Neural progenitor cell (in vitro differentiated cells): ENCODE results near the gene CENPC. TPM values are rescaled to one million over a fixed set of nuclear protein-coding genes. Genes with fewer than 3 reads are reported as not detected.
A peak's percentile ranks its signal among the peaks of the same experiment; 100 is the strongest.

Experiments
- DNase-seq: peaks from one replicate; pipeline ENCODE4 v3.0.0-alpha.2; 2016; ENCODE audit warnings: low spot score
- H2AFZ ChIP-seq: fragments of 200-600 bp; sonication (generic); replicated peaks from 2 replicates; pipeline ENCODE4 v1.6.1; 2016; ENCODE audit warnings: antibody characterized with exemption
- H3F3A ChIP-seq: fragments of 200-600 bp; sonication (generic); 2 replicates; pipeline ENCODE4 v1.6.1; 2016; ENCODE audit warnings: antibody characterized with exemption, low read depth
- H3K27ac ChIP-seq: fragments of 200-600 bp; sonication (generic); 2 replicates; pipeline ENCODE4 v1.5.1; 2016; ENCODE audit warnings: mild to moderate bottlenecking
- H3K27me3 ChIP-seq: fragments of 200-600 bp; sonication (generic); 2 replicates; pipeline ENCODE4 v1.6.1; 2016; ENCODE audit warnings: mild to moderate bottlenecking, moderate library complexity
- H3K36me3 ChIP-seq: fragments of 200-600 bp; sonication (generic); 2 replicates; pipeline ENCODE4 v1.5.1; 2016
- H3K4me1 ChIP-seq: fragments of 200-600 bp; sonication (generic); 2 replicates; pipeline ENCODE4 v1.6.1; 2016; ENCODE audit warnings: mixed run types
- H3K4me2 ChIP-seq: fragments of 200-600 bp; sonication (generic); 2 replicates; pipeline ENCODE4 v1.6.1; 2016
- H3K4me3 ChIP-seq: fragments of 200-600 bp; sonication (generic); 2 replicates; pipeline ENCODE4 v1.5.1; 2016
- H3K79me2 ChIP-seq: fragments of 200-600 bp; sonication (generic); 2 replicates; pipeline ENCODE4 v1.6.1; 2016; ENCODE audit warnings: low read depth
- H3K9ac ChIP-seq: fragments of 200-600 bp; sonication (generic); 2 replicates; pipeline ENCODE4 v1.6.1; 2016
- H3K9me3 ChIP-seq: fragments of 200-600 bp; sonication (generic); 2 replicates; pipeline ENCODE4 v1.5.1; 2016; ENCODE audit warnings: low read depth
- H4K20me1 ChIP-seq: fragments of 200-600 bp; sonication (generic); 2 replicates; pipeline ENCODE4 v1.6.1; 2016; ENCODE audit warnings: low read depth
- H3K27ac Mint-ChIP-seq: 3 replicates; pipeline ENCODE4 v1.8.0; 2021; ENCODE audit warnings: mixed read lengths
- H3K27me3 Mint-ChIP-seq: 2 replicates; pipeline ENCODE4 v1.8.0; 2022; ENCODE audit warnings: low read depth, mild to moderate bottlenecking, inconsistent platforms, moderate library complexity, mixed read lengths; ENCODE audit not compliant: insufficient read depth
- H3K36me3 Mint-ChIP-seq: 3 replicates; pipeline ENCODE4 v1.8.0; 2021; ENCODE audit warnings: mixed read lengths
- H3K4me1 Mint-ChIP-seq: 3 replicates; pipeline ENCODE4 v1.8.0; 2021; ENCODE audit warnings: mixed read lengths
- H3K4me3 Mint-ChIP-seq: 3 replicates; pipeline ENCODE4 v1.8.0; 2021; ENCODE audit warnings: mild to moderate bottlenecking, moderate library complexity, mixed read lengths
- H3K9me3 Mint-ChIP-seq: 3 replicates; pipeline ENCODE4 v1.8.0; 2020; ENCODE audit warnings: mixed read lengths
- EZH2 ChIP-seq: fragments of 200-600 bp; sonication (generic); IDR thresholded peaks from 2 replicates; pipeline ENCODE4 v1.6.1; 2017; ENCODE audit warnings: antibody characterized with exemption, mild to moderate bottlenecking, moderate library complexity
- EZH2phosphoT487 ChIP-seq: fragments of 200-600 bp; sonication (generic); IDR thresholded peaks from 2 replicates; pipeline ENCODE4 v1.6.1; 2017; ENCODE audit warnings: antibody characterized with exemption
- total RNA-seq: library from RNA; depleted of rRNA; stranded (reverse); fragments of >200 nt; gene quantifications from 2 replicates; pipeline ENCODE4 v1.2.3, GENCODE V29; 2015; ENCODE audit warnings: low replicate concordance
- TF ChIP-seq, protein P1 (sequence below): fragments of 200-600 bp; sonication (generic); IDR thresholded peaks from 2 replicates; pipeline ENCODE4 v1.5.1; 2017; ENCODE audit warnings: antibody characterized with exemption, mild to moderate bottlenecking

Gene CENPC, protein sequence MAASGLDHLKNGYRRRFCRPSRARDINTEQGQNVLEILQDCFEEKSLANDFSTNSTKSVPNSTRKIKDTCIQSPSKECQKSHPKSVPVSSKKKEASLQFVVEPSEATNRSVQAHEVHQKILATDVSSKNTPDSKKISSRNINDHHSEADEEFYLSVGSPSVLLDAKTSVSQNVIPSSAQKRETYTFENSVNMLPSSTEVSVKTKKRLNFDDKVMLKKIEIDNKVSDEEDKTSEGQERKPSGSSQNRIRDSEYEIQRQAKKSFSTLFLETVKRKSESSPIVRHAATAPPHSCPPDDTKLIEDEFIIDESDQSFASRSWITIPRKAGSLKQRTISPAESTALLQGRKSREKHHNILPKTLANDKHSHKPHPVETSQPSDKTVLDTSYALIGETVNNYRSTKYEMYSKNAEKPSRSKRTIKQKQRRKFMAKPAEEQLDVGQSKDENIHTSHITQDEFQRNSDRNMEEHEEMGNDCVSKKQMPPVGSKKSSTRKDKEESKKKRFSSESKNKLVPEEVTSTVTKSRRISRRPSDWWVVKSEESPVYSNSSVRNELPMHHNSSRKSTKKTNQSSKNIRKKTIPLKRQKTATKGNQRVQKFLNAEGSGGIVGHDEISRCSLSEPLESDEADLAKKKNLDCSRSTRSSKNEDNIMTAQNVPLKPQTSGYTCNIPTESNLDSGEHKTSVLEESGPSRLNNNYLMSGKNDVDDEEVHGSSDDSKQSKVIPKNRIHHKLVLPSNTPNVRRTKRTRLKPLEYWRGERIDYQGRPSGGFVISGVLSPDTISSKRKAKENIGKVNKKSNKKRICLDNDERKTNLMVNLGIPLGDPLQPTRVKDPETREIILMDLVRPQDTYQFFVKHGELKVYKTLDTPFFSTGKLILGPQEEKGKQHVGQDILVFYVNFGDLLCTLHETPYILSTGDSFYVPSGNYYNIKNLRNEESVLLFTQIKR
- total RNA-seq: 48.4 and 85.2 TPM in 2 replicates

DNA sequence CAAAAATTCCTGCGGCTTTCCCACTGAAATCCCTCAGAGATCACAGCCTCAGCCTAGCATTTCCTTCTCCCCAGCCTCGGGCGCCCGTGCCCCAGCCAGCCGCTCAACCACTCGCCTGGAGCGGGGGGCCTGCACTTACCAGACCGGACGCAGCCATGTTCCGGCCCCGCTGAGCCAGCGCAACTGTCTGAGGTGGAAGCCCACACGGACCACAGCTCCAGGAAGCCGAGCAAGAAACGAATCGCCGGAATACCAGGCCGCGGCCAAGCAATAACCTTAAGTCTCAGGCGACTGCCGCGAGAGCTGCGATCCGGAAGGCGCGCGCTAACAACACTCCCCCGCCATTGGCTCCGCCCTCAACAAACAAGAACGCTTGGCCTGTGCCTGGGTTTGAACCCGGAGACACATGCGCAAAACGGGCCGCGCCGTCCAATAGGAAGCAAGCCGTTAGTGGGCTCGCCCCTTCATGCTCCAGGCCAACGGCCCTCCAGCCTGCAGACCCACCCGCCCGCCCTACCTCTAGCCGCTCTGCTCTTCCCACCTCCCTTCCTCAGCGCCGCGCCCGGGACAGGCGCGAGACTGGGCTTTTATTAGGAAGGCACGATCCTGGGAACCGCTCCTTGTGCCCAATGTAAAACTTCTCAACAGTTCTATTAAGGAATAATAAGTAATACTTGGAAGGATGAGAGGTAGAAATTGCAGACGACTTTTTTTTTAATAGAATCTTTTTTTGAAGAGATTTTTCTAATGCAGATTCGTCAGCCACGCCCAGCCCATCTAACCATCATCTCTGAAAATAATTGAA, at the start of gene CENPC:
TSS of gene CENPC (minus strand) at position 305 of the 805 bp plus-strand sequence. CDS start at position 157, 148 bp downstream.
- peaks cover 15% of the 10 kb centered on the region for H3K4me1 ChIP-seq
- H3K4me3 Mint-ChIP-seq: peak within 1 kb of the TSS; percentile 97
- H3K27me3 ChIP-seq: no peaks in the 10 kb centered on the region
- H3K4me1 Mint-ChIP-seq: peaks cover 13% of the 10 kb centered on the region
- H3K36me3 Mint-ChIP-seq: peaks cover 4% of the 10 kb centered on the region
- H3F3A ChIP-seq: no peaks in the 10 kb centered on the region
- H3K9ac ChIP-seq: peak within 1 kb of the TSS; percentile 97
- no peaks in the 10 kb centered on the region for H3K36me3 ChIP-seq
- H3K27ac ChIP-seq: peak within 1 kb of the TSS; percentile 87
- peak; percentile 98 for DNase-seq
- peaks cover 47% of the 10 kb centered on the region for H3K79me2 ChIP-seq
- TF ChIP-seq EZH2: no peak
- TF ChIP-seq, protein P1, sequence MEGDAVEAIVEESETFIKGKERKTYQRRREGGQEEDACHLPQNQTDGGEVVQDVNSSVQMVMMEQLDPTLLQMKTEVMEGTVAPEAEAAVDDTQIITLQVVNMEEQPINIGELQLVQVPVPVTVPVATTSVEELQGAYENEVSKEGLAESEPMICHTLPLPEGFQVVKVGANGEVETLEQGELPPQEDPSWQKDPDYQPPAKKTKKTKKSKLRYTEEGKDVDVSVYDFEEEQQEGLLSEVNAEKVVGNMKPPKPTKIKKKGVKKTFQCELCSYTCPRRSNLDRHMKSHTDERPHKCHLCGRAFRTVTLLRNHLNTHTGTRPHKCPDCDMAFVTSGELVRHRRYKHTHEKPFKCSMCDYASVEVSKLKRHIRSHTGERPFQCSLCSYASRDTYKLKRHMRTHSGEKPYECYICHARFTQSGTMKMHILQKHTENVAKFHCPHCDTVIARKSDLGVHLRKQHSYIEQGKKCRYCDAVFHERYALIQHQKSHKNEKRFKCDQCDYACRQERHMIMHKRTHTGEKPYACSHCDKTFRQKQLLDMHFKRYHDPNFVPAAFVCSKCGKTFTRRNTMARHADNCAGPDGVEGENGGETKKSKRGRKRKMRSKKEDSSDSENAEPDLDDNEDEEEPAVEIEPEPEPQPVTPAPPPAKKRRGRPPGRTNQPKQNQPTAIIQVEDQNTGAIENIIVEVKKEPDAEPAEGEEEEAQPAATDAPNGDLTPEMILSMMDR: no peak
- TF ChIP-seq EZH2phosphoT487: no peak
- H3K4me3 ChIP-seq: peak within 1 kb of the TSS; percentile 83
- peaks cover 3% of the 10 kb centered on the region for H3K27me3 Mint-ChIP-seq
- peak within 1 kb of the TSS; percentile 100 for H3K27ac Mint-ChIP-seq
- no peaks in the 10 kb centered on the region for H3K9me3 ChIP-seq
- peak within 1 kb of the TSS; percentile 71 for H2AFZ ChIP-seq
- H3K4me2 ChIP-seq: peak within 1 kb of the TSS; percentile 86
- H4K20me1 ChIP-seq: peaks cover 5% of the 10 kb centered on the region
- H3K9me3 Mint-ChIP-seq: no peaks in the 10 kb centered on the region

DNA sequence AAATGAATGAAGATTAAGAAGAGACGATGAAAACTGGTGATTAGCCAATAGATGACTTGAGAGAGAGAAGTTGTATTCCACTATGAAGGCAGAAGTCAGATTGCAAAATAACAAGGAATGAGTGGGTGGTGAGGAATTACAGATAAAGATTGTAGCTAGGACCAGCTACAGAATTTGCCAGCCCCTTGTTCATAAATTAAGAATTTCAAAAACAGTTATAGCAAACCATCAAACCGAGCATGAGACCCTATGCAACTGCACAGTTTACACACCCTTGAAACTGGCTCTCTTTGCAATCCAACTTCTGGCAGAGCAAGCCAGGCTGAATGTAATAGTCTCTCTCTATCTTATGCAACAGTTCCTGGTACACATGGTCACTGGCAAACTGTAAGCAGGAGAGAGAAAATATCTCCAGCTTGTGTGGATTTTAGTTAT, 48.5 kb upstream of the CENPC start:
- H2AFZ ChIP-seq: no peak overlapping the region
- no peak overlapping the region for H3K4me2 ChIP-seq
- no peaks in the 10 kb centered on the region for H3K36me3 ChIP-seq
- no peaks in the 10 kb centered on the region for H3K4me1 ChIP-seq
- H3K9me3 ChIP-seq: no peaks in the 10 kb centered on the region
- TF ChIP-seq, protein P1: no peak
- TF ChIP-seq EZH2 (no peak), EZH2phosphoT487 (no peak)
- Mint-ChIP-seq H3K27me3 (peaks cover 4% of the 10 kb centered on the region), H3K36me3 (no peaks in the 10 kb centered on the region), H3K4me1 (no peaks in the 10 kb centered on the region), H3K27ac (no peak overlapping the region), H3K9me3 (no peaks in the 10 kb centered on the region), H3K4me3 (no peak overlapping the region)
- no peak for DNase-seq
- no peaks in the 10 kb centered on the region for H3K79me2 ChIP-seq
- H3K27ac ChIP-seq: no peak overlapping the region
- H4K20me1 ChIP-seq: no peaks in the 10 kb centered on the region
- no peak overlapping the region for H3K4me3 ChIP-seq
- H3K27me3 ChIP-seq: no peaks in the 10 kb centered on the region
- no peak overlapping the region for H3K9ac ChIP-seq
- H3F3A ChIP-seq: no peaks in the 10 kb centered on the region

DNA sequence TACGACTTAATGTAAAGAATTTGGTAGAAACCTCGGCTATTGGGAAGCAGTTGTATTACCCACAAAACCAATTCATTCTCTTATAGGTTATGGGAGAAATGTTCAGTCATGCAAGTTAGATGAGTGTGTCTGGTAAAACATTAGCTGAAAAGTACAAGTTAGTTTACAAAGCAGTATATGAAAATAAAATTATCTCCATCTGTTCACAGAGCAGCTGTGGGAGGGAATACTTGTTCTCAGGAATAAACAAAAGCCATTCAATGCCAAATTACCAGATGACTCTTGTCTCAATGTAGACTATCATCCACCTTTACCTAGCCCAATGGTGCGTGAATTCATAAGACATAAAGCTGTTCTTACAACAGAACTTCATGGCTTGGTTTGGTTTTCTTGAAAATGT, 41.9 kb upstream of the CENPC start:
- Mint-ChIP-seq H3K4me1 (no peaks in the 10 kb centered on the region), H3K27me3 (no peaks in the 10 kb centered on the region)
- H3K36me3 ChIP-seq: no peaks in the 10 kb centered on the region

More for the DNA sequence above, 41.9 kb upstream of the CENPC start:
- no peaks in the 10 kb centered on the region for H3K36me3 Mint-ChIP-seq
- no peak overlapping the region for H3K4me3 Mint-ChIP-seq
- H2AFZ ChIP-seq: no peak overlapping the region
- no peak for DNase-seq
- H3K27ac Mint-ChIP-seq: no peak overlapping the region
- H3K27me3 ChIP-seq: no peaks in the 10 kb centered on the region
- no peak overlapping the region for H3K4me3 ChIP-seq
- H3K4me2 ChIP-seq: no peak overlapping the region
- no peaks in the 10 kb centered on the region for H3K9me3 Mint-ChIP-seq
- no peaks in the 10 kb centered on the region for H3K79me2 ChIP-seq
- H3F3A ChIP-seq: no peaks in the 10 kb centered on the region
- H3K9ac ChIP-seq: no peak overlapping the region
- H3K27ac ChIP-seq: no peak overlapping the region
- H3K4me1 ChIP-seq: no peaks in the 10 kb centered on the region
- H3K9me3 ChIP-seq: no peaks in the 10 kb centered on the region
- no peaks in the 10 kb centered on the region for H4K20me1 ChIP-seq
- no peak for TF ChIP-seq EZH2
- TF ChIP-seq, protein P1: no peak
- no peak for TF ChIP-seq EZH2phosphoT487
